Gastroesophageal sphincter (tissue), 4 donors: ENCODE results near the gene RAB25. TPM values are rescaled to one million over a fixed set of nuclear protein-coding genes. Genes with fewer than 3 reads are reported as not detected.

Source experiments
- ATAC-seq: fragments of 150-250 bp; one replicate; pipeline ENCODE4 v1.9.1; 2016; ENCODE audit warnings: mild to moderate bottlenecking, moderate library complexity
- H3K27ac ChIP-seq, 4 donors: fragments of 200-600 bp; sonication (generic) in 3 of 4; 1 replicate in 3 of 4; 2 replicates in 1 of 4; pipeline ENCODE4 v1.5.1; 2016 to 2019
- H3K27me3 ChIP-seq: fragments of 200-600 bp; sonication (generic); one replicate; pipeline ENCODE4 v1.5.1; 2019
- H3K36me3 ChIP-seq, 2 donors: fragments of 200-600 bp; sonication (generic); one replicate each; pipeline ENCODE4 v1.5.1; 2019; ENCODE audit warnings: control low read depth in 1 of 2
- H3K4me1 ChIP-seq, 3 donors: fragments of 200-600 bp; sonication (generic); 1 replicate in 2 of 3; 2 replicates in 1 of 3; pipeline ENCODE4 v1.5.1; 2016 to 2019; ENCODE audit warnings: control low read depth in 2 of 3
- H3K4me3 ChIP-seq, 2 donors: fragments of 200-600 bp; sonication (generic); one replicate each; pipeline ENCODE4 v1.5.1; 2019; ENCODE audit warnings: mild to moderate bottlenecking in 1 of 2, moderate library complexity in 1 of 2
- H3K9me3 ChIP-seq, 3 donors: fragments of 200-600 bp; sonication (generic); one replicate each; pipeline ENCODE4 v1.5.1; 2017 to 2019; ENCODE audit warnings: control low read depth in 2 of 3
- EP300 ChIP-seq: sonication (generic); formaldehyde crosslinking; IDR thresholded peaks from one replicate; pipeline ENCODE4 v1.6.1; 2017; ENCODE audit warnings: antibody characterized with exemption, mild to moderate bottlenecking
- POLR2A ChIP-seq, 2 donors: fragments of 450-650 bp; IDR thresholded peaks; one replicate each; pipeline ENCODE4 v1.6.1; 2017; ENCODE audit warnings: antibody characterized with exemption in 2 of 2, mild to moderate bottlenecking in 2 of 2, moderate library complexity in 1 of 2
- POLR2AphosphoS5 ChIP-seq: sonication (generic); formaldehyde crosslinking; IDR thresholded peaks from one replicate; pipeline ENCODE4 v1.6.1; 2017; ENCODE audit warnings: antibody characterized with exemption
- WGBS, 2 donors: methylation state at CpG; one replicate each; pipeline ENCODE4 v1.1.5; 2018; ENCODE audit warnings: low coverage in 1 of 2; 5-methylcytosine and 5-hydroxymethylcytosine counted together
- total RNA-seq, 4 donors: library from RNA; depleted of rRNA; stranded (reverse); fragments of >200 nt; gene quantifications; one replicate each; pipeline ENCODE4 v1.1.0, GENCODE V29; 2016
- TF ChIP-seq, protein P1 (sequence below), 4 experiments: fragments of 200-600 bp in 2 of 4; fragments of 450-650 bp in 2 of 4; sonication (generic) in 1 of 4; IDR thresholded peaks; one replicate each; pipeline ENCODE4 v1.5.1; 2017 to 2019; ENCODE audit warnings: antibody characterized with exemption in 4 of 4, mild to moderate bottlenecking in 2 of 4, moderate library complexity in 2 of 4

Gene RAB25
- total RNA-seq, 4 donors from 2014 or later = 22.1 TPM; not detected in 3

- H3K4me1 ChIP-seq = peaks cover 0 to 20% (median 0%) of the 10 kb centered on the region in 3 donors
- 33 to 80% methylated on average over 1 to 5 of the region's 5 CpGs for WGBS, 2 donors
These were observed 29.3 kb downstream of the RAB25 start for GRCh38 chr1:156090138-156090839.

DNA sequence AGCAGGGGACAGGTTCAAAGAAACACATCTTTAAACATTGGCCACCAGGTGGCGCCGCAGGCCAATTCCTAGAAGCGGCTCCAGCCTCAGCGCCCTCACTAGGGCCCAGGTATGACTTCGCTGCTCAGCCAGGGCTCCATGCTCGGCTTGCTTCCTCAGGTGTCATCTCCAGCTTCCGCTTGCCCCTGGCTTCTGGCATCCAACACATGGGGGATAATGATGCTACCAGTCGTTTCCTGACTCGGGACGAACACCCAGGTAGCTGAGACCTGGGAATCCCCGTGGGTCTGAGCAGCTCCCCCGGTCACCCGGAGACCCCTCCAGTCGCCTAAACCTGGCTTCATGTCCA, 29.9 kb downstream of the RAB25 start:
- TF ChIP-seq, protein P1, sequence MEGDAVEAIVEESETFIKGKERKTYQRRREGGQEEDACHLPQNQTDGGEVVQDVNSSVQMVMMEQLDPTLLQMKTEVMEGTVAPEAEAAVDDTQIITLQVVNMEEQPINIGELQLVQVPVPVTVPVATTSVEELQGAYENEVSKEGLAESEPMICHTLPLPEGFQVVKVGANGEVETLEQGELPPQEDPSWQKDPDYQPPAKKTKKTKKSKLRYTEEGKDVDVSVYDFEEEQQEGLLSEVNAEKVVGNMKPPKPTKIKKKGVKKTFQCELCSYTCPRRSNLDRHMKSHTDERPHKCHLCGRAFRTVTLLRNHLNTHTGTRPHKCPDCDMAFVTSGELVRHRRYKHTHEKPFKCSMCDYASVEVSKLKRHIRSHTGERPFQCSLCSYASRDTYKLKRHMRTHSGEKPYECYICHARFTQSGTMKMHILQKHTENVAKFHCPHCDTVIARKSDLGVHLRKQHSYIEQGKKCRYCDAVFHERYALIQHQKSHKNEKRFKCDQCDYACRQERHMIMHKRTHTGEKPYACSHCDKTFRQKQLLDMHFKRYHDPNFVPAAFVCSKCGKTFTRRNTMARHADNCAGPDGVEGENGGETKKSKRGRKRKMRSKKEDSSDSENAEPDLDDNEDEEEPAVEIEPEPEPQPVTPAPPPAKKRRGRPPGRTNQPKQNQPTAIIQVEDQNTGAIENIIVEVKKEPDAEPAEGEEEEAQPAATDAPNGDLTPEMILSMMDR (IDR thresholded peaks at IDR 0.05) = peak; percentile 80 to 90 (median 88)
- TF ChIP-seq POLR2AphosphoS5 = no peak
- no peak for TF ChIP-seq POLR2A (IDR thresholded peaks at IDR 0.05)
- no peak for TF ChIP-seq EP300
- Histone ChIP-seq H3K27me3 (no peaks in the 10 kb centered on the region), H3K4me3 (no peak overlapping the region), H3K9me3 (no peaks in the 10 kb centered on the region), H3K27ac (peak overlapping the region in 1 of 4 donors; percentile 21), H3K36me3 (peaks cover 0 to 3% of the 10 kb centered on the region in 2 donors), H3K4me1 (peaks cover 0 to 21% (median 0%) of the 10 kb centered on the region in 3 donors)
- peak; percentile 81 for ATAC-seq
- 0% methylated on average over 1 of the region's 14 CpGs; no CpG with 5 or more reads in 1 of the 2 donors for WGBS, 2 donors

More at GRCh38 chr1:156090138-156090839, 29.3 kb downstream of the RAB25 start:
- no peak overlapping the region for H3K4me3 ChIP-seq
- H3K9me3 ChIP-seq = no peaks in the 10 kb centered on the region
- peak overlapping the region in 1 of 4 donors; percentile 21 for H3K27ac ChIP-seq
- no peaks in the 10 kb centered on the region for H3K27me3 ChIP-seq
- peak; percentile 30 for ATAC-seq
- peaks cover 0 to 3% of the 10 kb centered on the region in 2 donors for H3K36me3 ChIP-seq
- TF ChIP-seq POLR2A (IDR thresholded peaks at IDR 0.05) = no peak
- TF ChIP-seq, protein P1 (IDR thresholded peaks at IDR 0.05) = no peak
- TF ChIP-seq POLR2AphosphoS5 = no peak
- TF ChIP-seq EP300 = no peak

GRCh38 chr1:156091610-156092009, 30.6 kb downstream of the RAB25 start:
- WGBS, 2 donors = 64 to 72% methylated on average over 1 to 2 of the region's 2 CpGs
- Histone ChIP-seq H3K4me3 (no peak overlapping the region), H3K36me3 (peaks cover 0 to 3% of the 10 kb centered on the region in 2 donors), H3K27ac (no peak overlapping the region), H3K9me3 (no peaks in the 10 kb centered on the region), H3K4me1 (peaks cover 0 to 21% (median 8%) of the 10 kb centered on the region in 3 donors), H3K27me3 (no peaks in the 10 kb centered on the region)
- ATAC-seq = no peak
- no peak for TF ChIP-seq POLR2A (IDR thresholded peaks at IDR 0.05)
- TF ChIP-seq POLR2AphosphoS5 = no peak
- TF ChIP-seq EP300 = no peak

- TF ChIP-seq EP300 (no peak), POLR2AphosphoS5 (no peak)
- TF ChIP-seq, protein P1 (IDR thresholded peaks at IDR 0.05) = no peak
- no peaks in the 10 kb centered on the region for H3K9me3 ChIP-seq
- peak; percentile 7 for ATAC-seq
- no peaks in the 10 kb centered on the region for H3K27me3 ChIP-seq
- peaks cover 0 to 3% of the 10 kb centered on the region in 2 donors for H3K36me3 ChIP-seq
- WGBS, 2 donors = 56 to 60% methylated on average over 1 to 3 of the region's 3 CpGs
- peaks cover 0 to 36% (median 18%) of the 10 kb centered on the region in 3 donors for H3K4me1 ChIP-seq
- H3K27ac ChIP-seq = peak overlapping the region in 3 of 4 donors; percentile 81 to 88 (median 81)
- H3K4me3 ChIP-seq = no peak overlapping the region
These were observed 35.0 kb downstream of the RAB25 start for GRCh38 chr1:156095906-156096508.

GRCh38 chr1:156096640-156097391, 35.9 kb downstream of the RAB25 start:
- TF ChIP-seq POLR2AphosphoS5 = peak; percentile 51
- no peak for TF ChIP-seq EP300
- no peak for TF ChIP-seq POLR2A (IDR thresholded peaks at IDR 0.05)
- TF ChIP-seq, protein P1 (IDR thresholded peaks at IDR 0.05) = peak in 3 of 4 experiments; percentile 98
- Histone ChIP-seq H3K36me3 (peaks cover 0 to 3% of the 10 kb centered on the region in 2 donors), H3K27me3 (no peaks in the 10 kb centered on the region), H3K4me1 (peaks cover 0 to 44% (median 23%) of the 10 kb centered on the region in 3 donors), H3K27ac (peak overlapping the region; percentile 52 to 88 (median 81)), H3K9me3 (no peaks in the 10 kb centered on the region), H3K4me3 (no peak overlapping the region)
- 30 to 43% methylated on average over 3 to 4 of the region's 14 CpGs for WGBS, 2 donors
- peak; percentile 94 for ATAC-seq
